ENCODE measurements around the gene GPAT3.

DNA sequence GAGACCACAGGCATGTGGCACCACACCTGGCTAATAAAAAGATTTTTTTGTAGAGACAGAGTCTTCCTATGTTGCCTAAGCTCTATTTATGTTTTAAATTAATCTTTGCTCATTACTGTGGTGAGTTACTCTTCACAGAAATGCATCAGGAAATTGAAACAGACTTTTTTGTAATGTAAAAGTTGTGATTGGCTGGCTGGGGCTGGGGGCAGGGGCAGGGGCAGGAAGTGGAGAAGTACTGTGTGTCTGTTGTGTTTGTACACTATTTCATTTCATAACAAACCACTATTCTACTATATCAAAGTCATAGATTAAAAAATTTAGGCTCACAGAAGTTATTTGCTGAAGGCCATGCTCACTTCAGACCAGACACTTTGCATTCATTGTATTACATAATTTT is 31.9 kb upstream of the GPAT3 start:
- TF ChIP-seq CTCF (IDR thresholded peaks at IDR 0.05) (no peak), EZH2 (IDR thresholded peaks at IDR 0.05) (no peak), EZH2phosphoT487 (IDR thresholded peaks at IDR 0.05) (no peak)
